Stimulated activated CD4-positive, alpha-beta T cell treated with anti-CD3 and anti-CD28 coated beads, Interleukin-1b, Interleukin-23, amount 100 ng/mL, for 48 hours (primary cell): Measurements from ENCODE around the gene ATG16L1.
"Not testable (repeated sequence)": the region's sequence is repeated elsewhere in the genome, so short reads cannot be mapped to it uniquely, and the experiment has no call there.

Experiments
- DNase-seq: peaks from one replicate; pipeline ENCODE4 v3.0.0-alpha.2; 2020

ATG16L1 gene

DNA sequence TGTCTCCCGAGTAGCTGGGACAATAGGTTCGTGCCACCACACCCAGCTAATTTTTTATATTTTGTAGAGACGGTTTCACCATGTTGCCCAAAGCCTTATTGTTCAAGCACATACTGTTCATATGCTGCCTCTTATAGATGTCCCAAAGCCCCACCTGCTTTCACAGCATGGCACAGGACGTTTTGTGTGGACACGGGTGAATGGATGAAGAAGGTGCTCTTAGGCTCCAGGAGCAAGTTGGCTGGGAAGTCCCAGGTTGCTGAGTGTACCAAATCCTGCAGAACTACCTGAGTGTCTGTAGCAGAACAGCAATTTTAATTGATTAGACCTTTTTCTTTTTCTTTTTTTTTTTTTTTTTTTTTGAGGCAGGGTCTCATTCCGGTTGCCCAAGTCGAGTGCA, 45.6 kb downstream of the ATG16L1 start:
- DNase-seq: no peak

DNA sequence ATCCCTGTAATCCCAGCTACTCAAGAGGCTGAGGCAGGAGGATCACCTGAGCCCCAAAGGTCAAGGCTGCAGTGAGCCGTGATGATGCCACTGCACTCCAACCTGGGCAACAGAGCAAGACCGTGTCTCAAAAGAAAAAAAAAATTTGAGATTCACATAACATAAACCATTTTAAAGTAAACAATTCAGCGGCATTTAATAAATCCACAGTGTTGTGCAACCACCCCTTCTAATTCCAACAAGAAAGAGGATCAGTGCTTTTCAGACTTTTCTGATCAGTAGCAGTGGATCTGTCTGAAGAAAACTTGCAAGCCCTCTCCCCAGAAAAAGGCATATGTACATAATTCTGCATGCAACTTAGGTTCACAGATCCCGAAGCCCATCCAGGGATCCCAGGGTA, 48.9 kb downstream of the ATG16L1 start:
- no peak for DNase-seq

DNA sequence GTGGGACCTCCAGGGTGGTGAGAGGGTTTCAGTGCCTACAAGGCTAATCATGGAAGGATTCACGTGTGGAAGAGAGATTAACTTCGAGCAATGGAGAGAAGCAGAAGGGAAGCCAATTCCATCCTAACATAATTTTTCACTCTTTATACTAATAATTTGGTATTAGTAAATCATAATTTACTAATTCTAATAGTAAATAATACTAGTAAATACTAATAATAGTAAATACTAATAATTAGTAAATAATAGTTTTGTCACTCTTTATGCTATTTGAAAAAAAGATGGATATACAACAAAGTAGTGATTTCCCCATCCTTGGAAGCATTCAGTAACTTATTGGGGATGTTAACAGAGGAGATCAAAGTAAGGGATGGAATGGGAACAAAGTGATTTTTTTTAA, 49.8 kb downstream of the ATG16L1 start:
- no peak for DNase-seq

DNA sequence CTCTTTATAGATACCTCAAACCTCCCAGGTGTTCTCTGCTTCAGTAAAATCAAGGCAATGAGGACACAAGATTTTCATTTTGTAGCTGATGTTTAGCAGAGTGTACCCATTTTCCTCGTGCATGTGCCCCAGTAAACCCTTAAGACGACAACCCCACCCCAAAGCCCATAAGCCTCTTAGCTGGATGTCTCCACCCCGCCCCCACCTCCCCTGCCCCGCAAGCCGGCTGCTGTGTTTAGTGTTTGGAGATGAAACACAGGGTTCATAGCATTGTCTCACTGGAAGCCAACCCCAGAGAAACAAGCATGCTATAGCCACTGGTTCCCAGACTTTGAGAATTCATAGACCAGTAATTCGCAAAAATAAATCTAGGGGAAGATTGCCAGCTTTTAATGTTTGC, 50.3 kb downstream of the ATG16L1 start:
- no peak for DNase-seq

DNA sequence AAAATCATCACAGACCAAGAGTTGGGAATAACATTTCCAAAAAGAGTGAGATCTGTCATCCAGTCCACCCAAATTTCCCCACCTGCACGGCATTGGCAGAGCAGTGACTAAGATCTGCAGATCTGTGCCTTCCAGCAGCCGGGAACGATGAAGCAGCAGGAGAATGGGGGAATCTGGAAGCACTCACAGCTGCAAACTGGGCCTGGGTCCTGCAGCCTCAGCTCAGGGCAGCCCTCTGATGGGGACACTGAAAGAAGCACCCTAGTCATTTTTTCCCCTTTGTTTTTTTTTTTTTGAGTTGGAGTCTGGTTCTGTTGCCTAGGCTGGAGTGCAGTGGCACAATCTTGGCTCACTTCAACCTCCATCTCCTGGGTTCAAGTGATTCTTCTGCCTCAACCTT, 51.8 kb downstream of the ATG16L1 start:
- DNase-seq: no peak

DNA sequence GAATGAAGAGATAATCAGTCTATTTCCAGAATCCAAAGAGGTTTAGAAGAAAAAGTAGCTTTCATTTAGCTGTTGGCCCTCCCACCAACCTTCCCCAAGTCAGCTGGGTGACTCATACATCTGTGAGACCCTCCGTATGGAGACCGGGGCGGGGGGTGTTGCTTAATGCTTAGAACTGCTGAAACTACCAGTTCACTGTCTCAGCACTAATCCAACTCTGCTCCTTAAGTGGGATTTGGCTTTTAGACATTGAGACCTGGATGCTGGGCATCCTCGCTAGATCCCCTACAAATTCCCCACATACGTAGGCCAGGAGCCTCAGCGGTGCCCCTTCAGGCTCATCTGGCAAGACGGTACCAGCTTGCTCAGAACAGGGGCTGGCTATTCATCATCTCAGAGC, 56.1 kb downstream of the ATG16L1 start, which contains the start of gene SAG:
Gene SAG, plus strand, starts transcription at position 252 of the 400 bp plus-strand sequence. CDS start 1,374 bp downstream, outside the sequence.
- DNase-seq: no peak

DNA sequence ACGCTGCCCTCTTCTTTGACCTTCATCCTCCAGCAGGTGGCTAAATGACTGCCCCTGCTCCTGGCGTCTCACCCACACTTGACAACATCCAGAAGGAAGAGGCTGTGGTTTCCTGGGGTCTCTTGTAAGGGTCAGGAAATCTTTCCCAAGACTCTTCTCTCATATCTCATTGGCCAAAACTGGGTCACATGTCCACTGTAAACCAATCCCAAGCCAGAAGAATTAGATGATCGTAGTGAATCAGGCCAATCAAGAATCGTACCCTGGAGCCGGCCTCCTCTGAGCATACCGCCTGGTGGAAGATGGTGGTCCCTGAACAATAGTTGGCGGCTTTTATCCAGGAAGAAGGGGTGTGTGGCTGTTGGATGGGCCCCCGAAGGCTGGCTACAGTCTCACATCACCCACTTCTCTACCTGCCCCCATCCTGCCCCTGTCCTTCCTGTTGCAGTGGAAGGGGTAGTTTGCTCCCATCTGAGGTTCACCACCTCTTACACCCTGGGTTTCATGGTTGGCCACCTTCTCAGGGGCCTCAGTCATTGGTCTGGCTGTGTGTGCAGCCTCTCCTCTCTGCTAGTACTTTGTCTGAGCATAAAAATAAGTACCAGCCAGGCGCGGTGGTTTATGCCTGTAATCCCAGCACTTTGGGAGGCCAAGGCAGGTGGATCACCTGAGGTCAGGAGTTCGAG, 59.9 kb downstream of the ATG16L1 start:
- DNase-seq: no peak

DNA sequence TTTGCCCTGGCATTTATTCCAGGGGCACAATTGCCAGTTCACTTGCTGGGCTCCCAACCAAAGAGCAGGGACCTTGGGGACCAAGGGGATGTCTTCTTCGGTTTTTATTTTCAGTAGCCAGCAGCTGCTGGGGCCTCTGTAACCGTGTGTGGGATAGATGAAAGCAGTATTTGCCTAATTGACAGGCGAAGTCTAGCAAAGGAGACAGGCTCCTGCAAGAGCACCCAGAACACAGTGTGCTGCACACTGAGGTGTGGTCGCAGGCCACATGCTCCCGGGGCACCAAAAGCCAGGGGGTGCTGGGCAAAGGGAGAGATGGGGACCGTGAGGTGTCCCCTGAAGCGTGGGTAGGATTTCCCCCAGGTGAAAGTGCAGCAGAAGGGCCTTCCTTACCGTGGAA, 61.4 kb downstream of the ATG16L1 start:
- DNase-seq: no peak

DNA sequence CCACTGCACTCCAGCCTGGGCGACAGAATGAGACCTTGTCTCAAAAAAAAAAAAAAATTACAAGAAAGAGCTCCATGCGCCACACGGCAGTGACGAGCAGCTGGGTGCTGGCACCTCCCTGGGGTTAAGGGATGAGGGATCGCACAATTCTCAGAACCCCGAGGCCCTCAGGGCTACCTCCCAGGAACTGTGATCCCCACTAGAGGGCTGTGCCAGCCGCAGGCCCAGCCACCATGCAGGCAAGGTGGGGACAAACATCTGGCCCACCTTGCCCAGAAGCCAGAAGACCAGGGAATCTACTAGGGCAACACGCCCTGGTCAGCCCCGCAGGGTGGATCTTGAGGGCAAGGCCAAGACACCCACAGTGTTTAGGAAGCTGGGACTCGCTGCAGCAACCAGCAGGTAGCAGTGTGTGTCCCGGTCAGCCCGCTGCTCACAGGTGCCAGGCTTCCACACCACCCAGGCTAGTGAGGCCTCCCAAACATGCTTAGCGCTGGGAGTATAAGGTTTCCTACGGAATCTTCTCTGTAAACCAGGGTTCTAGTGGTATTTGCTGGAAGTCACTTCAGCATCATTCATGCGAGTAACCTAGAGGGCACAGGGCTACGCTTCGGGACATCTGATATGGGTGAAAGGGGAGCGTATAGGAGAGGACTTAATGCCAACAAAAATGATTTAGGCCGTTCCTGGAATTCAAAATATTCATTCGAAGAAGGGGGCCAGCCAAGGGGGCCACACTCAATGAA, 62.9 kb downstream of the ATG16L1 start:
- no peak for DNase-seq

DNA sequence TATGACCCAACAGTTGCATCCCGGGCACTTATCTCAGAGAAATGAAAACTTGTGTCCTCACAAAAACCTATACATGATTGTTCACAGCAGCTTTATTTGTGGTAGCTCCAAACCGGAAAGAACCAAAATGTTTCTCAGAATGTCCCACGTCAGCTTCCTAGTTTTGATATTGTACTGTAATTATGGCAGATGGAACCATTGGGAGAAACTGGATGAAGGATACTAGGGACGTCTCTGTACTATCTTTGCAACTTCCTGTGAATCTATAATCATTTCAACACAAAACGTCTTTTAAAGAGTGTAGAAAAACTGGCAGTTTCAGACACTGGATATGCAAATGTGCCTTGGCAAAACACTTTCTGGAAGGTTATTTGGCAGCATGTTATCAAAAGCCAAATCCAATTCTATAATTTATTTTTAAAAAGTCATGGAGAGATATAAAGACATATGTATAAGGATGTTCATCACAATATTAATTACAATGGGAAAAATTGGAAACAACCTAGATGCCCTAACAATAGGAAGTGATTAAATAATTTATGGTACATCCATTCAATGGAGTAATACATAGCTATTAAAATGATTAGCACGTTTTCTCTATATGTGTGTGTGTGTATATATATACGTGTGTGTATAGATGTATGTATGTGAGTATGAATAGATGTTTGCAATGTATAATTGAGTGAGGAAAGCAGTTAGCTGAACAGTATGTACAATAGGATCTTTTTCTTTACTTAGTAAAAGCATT, 65.9 kb downstream of the ATG16L1 start:
- no peak for DNase-seq

DNA sequence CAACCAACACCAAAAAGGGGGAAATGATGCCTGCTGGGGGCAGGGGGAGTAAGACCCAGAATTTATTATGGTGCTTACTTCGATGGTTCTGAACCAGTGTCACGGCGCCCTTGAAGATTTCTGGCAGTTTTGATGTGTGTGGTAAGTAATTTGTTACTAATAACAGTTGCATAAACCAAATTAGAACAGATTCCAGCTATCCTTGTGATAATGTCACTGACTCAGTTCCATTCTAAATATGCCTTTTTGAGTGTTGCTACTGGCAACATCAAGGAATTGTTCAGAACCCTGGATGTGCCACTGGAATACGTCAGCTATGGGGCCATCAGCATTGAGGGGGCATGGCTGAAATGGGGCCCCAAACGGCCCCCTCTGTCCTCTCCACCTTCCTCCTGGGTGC, 67.8 kb downstream of the ATG16L1 start:
- no peak for DNase-seq

DNA sequence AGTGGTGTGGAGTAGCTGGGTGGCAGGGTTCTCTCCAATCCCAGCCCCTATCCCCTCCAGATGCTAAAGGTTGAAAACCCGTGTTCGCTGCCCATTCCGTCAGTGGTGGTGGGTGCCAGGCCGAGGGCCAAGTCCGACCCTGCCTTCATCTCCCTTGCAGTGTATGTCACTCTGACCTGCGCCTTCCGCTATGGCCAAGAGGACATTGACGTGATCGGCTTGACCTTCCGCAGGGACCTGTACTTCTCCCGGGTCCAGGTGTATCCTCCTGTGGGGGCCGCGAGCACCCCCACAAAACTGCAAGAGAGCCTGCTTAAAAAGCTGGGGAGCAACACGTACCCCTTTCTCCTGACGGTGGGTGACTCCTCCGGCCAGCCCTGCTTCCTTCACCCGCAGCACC, 69.0 kb downstream of the ATG16L1 start:
- no peak for DNase-seq

DNA sequence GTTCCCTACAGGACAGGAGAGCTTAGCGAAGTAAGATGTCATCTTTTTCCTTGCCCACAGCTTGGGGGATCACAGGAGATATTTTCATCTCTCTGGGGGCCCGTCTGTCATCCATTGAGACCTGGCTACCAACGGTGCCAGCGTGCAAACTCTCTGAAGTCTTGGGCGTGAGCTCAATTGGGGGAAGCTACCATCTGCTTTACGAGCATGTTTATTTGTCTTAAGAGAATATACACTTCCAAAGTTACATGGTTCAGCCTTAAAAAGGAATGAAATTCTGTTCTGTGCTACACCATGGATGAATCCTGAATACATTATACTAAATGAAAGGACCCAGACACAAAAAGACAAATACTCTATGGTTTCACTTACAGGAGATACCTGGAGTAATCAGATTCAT, 69.7 kb downstream of the ATG16L1 start:
- no peak for DNase-seq

DNA sequence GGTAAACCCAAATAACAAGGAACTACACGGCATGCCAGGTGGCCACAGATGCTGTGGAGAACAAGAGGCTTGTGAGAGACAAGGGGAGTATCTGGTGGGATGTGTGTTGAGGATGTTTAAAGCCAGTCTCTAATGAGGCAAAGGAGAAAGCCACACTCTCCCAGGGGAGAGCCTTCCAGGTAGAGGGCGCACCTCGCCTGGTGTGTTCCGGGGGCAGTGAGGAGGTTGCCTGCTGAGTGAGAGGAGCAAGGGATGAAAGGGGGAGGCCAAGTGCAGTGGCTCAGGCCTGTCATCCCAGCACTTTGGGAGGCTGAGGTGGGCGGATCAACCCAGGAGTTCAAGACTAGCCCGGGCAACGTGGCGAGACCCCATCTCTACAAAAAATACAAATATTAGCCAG, 72.4 kb downstream of the ATG16L1 start:
- no peak for DNase-seq

DNA sequence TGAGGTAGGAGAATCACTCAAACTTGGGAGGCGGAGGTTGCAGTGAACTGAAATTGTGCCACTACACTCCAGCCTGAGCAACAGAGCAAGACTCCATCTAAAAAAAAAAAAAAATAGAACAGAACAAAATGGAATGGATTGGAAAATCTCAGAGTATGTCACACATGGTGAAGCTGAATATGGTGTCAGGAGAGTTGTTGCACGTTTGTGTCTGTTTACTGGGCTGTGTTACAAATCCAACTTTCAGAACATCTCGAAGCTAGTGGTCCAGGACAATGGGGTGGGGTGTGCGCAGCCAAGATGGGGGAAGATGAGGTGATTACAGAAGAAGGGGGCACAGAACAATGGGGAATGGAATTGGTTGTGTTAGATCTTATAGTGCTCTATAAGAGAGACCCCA, 73.8 kb downstream of the ATG16L1 start:
- no peak for DNase-seq

DNA sequence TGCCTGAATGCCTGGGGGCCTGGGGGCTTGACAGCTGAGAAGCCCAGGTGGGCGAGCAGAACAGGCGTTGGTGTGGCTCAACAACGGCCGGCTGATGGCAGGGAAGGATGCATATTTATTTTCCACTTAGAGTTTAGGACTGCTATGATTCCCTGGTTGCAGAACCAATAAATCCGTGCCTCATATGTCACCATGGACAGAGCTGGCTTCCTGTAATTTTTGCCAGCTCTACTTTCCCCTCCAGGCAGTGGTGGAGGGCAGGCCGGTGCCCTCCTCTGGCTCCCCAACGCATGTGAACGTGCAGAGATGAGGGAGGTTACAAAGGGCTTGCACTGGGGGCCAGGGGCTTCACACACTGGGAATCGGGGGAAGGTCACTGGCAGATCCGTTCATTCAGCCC, 74.3 kb downstream of the ATG16L1 start:
- DNase-seq: no peak

DNA sequence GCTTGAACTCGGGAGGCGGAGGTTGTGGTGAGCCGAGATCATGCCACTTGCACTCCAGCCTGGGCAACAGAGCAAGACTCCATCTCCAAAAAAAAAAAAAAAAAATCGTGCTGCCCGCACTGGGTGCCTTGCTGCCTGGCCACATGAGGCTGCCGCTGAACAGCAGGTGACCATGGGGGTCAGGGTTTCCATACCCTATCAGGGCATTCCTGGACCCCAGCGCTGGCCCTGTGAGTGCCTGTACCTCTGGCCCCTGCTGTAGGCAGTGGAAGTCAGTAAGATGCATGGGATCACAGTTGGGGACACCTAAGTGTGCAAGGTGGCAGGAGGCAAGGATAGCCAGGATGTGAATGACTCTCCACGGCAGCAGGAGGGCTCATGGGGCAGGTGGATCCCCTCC, 75.0 kb downstream of the ATG16L1 start:
- no peak for DNase-seq

DNA sequence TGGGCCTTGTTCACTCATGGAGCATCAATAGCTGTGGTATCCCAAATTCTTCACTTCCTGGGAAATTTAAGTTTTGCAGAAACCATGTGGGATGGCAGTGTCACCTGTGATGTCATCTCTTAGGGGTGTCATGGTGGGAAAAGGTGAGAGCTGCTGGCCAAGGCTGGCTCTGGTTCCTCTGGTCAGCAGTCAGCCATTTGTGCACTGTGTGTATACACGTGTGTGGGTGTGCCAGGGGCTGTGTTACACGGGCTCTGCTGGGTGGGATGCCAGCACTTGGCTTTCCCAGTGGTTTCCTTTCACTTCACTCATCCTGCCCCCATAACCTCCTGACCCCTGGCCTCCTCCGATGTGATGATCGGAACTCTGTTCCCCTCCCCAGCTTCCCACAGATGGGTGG, 77.4 kb downstream of the ATG16L1 start:
- DNase-seq: no peak

DNA sequence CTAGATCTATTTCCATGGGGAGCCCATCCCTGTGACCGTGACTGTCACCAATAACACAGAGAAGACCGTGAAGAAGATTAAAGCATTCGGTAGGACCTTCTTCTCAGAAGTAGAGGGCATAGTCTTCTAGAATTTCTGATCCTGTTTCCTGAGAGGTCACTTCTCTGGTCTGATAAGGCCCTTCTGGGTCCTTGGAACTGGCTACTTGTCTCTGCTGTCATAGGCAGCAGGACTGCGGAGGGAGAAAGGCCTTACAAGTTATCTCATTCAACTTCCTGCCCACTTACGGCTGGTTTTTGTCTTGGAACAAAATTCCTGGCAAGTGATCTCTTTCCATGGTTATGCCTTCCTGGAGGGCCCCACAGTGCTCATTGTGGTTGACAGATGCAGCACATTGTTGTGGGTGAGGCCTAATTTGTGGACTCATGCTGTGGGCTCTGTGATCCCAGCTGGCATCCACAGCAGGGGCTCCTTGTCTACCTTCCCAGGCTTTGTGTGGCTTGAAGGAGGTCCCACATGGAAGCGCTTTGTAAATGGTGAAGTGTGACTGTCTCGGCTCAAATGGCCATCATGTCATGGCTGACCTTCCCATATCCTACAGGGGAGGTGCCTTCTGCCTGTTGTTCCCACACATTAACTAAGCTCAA, 78.1 kb downstream of the ATG16L1 start:
- DNase-seq: no peak

DNA sequence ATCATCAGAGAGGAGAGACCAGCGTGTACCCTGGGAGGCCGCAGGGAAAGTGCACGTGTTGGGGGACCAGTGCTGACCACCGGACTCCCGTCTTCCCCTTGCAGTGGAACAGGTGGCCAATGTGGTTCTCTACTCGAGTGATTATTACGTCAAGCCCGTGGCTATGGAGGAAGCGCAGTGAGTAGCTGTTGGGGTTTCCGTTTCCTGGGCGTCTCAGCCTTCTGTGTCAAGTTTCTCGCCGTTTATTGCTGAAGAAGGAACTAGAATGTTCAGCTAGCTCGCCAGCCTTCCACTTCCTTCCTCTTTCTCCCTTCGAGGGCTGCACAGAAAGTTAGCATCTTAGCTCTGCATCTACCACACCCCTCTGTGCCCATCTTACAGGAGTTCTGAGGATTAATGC, 80.1 kb downstream of the ATG16L1 start:
- peak; percentile 57 for DNase-seq

DNA sequence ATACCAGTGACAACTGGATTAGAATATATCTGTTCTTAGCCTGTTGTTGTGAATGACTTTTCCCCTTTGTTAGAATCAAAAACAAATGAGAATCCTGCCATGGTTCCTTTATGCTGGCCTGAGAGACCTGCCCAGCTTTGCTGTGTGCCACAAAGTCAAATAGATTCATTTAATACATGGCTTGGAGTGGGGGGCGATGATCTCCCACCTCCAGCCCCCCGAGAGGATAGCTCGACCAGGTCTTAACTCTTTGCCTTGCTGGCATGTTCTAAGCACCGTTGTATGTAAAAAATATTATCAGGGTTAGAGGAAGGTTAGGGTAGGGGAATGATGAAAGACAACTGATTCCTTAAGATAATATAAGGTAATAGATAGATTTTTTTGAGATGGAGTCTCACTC, 80.7 kb downstream of the ATG16L1 start:
- no peak for DNase-seq

DNA sequence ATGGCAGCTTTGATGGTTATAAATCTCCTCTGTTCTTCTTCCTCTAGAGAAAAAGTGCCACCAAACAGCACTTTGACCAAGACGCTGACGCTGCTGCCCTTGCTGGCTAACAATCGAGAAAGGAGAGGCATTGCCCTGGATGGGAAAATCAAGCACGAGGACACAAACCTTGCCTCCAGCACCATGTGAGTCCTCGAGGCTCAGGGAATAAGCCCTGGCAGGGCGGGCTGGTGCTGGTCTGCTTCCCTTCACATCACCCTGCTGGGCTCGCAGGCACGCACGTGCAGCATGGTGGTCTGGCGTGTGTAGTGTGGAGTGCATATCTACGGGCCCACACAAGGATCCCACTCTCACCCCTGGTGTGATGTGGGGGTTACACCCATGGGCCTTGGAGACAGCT, 83.4 kb downstream of the ATG16L1 start:
- DNase-seq: no peak

DNA sequence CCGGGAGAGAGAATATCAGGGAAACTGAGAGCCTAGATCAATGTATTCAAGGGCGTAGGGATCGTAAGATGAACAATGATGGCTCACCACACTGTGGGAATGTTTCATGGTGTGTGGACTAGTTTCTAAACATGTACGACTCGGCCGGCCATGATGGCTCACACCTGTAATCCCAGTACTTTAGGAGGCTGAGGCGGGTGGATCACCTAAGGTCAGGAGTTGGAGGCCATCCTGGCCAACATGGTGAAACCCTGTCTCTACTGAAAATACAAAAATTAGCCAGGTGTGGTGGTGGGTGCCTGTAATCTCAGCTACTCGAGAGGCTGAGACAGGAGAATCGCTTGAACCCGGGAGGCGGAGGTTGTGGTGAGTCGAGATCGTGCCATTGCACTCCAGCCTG, 84.6 kb downstream of the ATG16L1 start:
- not testable (repeated sequence) for DNase-seq

DNA sequence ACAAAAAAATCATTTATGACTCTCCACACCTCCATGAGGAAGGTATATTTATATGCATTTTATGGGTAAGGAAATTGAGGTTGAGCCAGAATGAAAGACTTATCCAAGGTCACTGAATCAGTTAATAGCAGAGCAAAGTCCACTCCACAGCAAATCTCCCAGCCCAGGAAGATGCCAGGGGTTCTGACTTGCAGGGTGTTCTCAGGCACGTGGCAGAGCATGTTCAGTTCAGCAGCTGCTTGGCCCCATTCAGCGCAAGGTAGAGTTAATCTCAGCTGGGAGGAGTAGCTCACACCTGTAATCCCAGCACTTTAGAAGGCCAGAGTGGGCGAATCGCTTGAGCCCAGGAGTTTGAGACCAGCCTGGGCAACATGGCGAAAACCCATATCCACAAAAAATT, 85.1 kb downstream of the ATG16L1 start:
- no peak for DNase-seq
